SK-N-SH (cell line): ENCODE data around the gene TRIM40. TPM values are rescaled to one million over a fixed set of nuclear protein-coding genes. Genes with fewer than 3 reads are reported as not detected.

Experiments
- CTCF ChIA-PET: fragments of 300-600, 350-600 bp; formaldehyde crosslinking; extraction: SDS; loops from one replicate; lab custom pipeline; 2021; lab: Yijun Ruan, JAX
- POLR2A ChIA-PET: fragments of 350-600 bp; sonication (Branson Sonifier 250); formaldehyde crosslinking; extraction: SDS; loops from one replicate; lab custom pipeline; 2020; ENCODE audit warnings: antibody characterized with exemption, inconsistent platforms; lab: Yijun Ruan, JAX
- DNase-seq: peaks from one replicate; pipeline ENCODE4 v3.0.0; 2012
- H2AFZ ChIP-seq: fragments of 200-600 bp; sonication (generic); 2 replicates; pipeline ENCODE4 v1.8.1; 2016; ENCODE audit warnings: antibody characterized with exemption, mild to moderate bottlenecking, low read depth
- H3F3A ChIP-seq: fragments of 200-600 bp; sonication (generic); replicated peaks from 2 replicates; pipeline ENCODE3; 2016; ENCODE audit warnings: antibody characterized with exemption, mild to moderate bottlenecking; ENCODE audit not compliant: insufficient read depth
- H3K27ac ChIP-seq, 2 experiments: fragments of 200-500 bp in 1 of 2; fragments of 200-600 bp in 1 of 2; sonication (Bioruptor generic) in 1 of 2; sonication (generic), shearing (Covaris generic) in 1 of 2; 2 replicates each; pipeline versions ENCODE4 v1.5.1 to v1.6.1; 2014 to 2016; ENCODE audit warnings: low read depth in 2 of 2, inconsistent platforms in 1 of 2, low read length in 1 of 2, mild to moderate bottlenecking in 1 of 2, mixed read lengths in 1 of 2
- H3K27me3 ChIP-seq: fragments of 200-600 bp; sonication (generic), shearing (Covaris generic); 2 replicates; pipeline ENCODE4 v1.6.1; 2016; ENCODE audit warnings: mixed run types; ENCODE audit not compliant: insufficient read depth
- H3K36me3 ChIP-seq, 2 experiments: fragments of 200-500 bp in 1 of 2; fragments of 200-600 bp in 1 of 2; sonication (Bioruptor generic) in 1 of 2; sonication (generic) in 1 of 2; replicated peaks in 1 of 2; 2 replicates each; pipeline versions ENCODE3 to v1.5.1; 2014 to 2016; ENCODE audit warnings: low read length in 1 of 2, mild to moderate bottlenecking in 1 of 2; ENCODE audit not compliant: insufficient read depth in 2 of 2, control insufficient read depth in 1 of 2
- H3K4me1 ChIP-seq, 2 experiments: fragments of 200-500 bp in 1 of 2; fragments of 200-600 bp in 1 of 2; sonication (Bioruptor generic) in 1 of 2; sonication (generic), shearing (Covaris generic) in 1 of 2; 2 replicates each; pipeline versions ENCODE4 v1.5.1 to v1.6.1; 2014 to 2016; ENCODE audit warnings: low read depth in 1 of 2, low read length in 1 of 2, mixed run types in 1 of 2; ENCODE audit not compliant: insufficient read depth in 2 of 2, control insufficient read depth in 1 of 2
- H3K4me2 ChIP-seq: fragments of 200-600 bp; sonication (generic), shearing (Covaris generic); 2 replicates; pipeline ENCODE4 v1.6.1; 2017; ENCODE audit warnings: mixed run types
- H3K4me3 ChIP-seq, 2 experiments: fragments of 200-500 bp in 1 of 2; fragments of 200-600 bp in 1 of 2; sonication (Bioruptor generic) in 1 of 2; sonication (generic), shearing (Covaris generic) in 1 of 2; 2 replicates each; pipeline versions ENCODE4 v1.5.1 to v1.8.1; 2014 to 2016; ENCODE audit warnings: low read depth in 2 of 2, inconsistent platforms in 1 of 2, low read length in 1 of 2, mild to moderate bottlenecking in 1 of 2, mixed read lengths in 1 of 2, moderate library complexity in 1 of 2
- H3K79me2 ChIP-seq: fragments of 200-600 bp; sonication (generic); 2 replicates; pipeline ENCODE4 v1.8.1; 2017; ENCODE audit warnings: mild to moderate bottlenecking; ENCODE audit not compliant: insufficient read depth
- H3K9ac ChIP-seq: fragments of 200-600 bp; sonication (generic); 2 replicates; pipeline ENCODE4 v1.6.1; 2017; ENCODE audit warnings: mixed run types
- H3K9me2 ChIP-seq: fragments of 200-600 bp; sonication (generic); 2 replicates; pipeline ENCODE4 v1.6.1; 2017; ENCODE audit warnings: mixed run types
- H3K9me3 ChIP-seq: fragments of 200-600 bp; sonication (generic); 2 replicates; pipeline ENCODE4 v1.6.1; 2017; ENCODE audit warnings: mixed run types, mild to moderate bottlenecking, moderate library complexity
- H4K20me1 ChIP-seq: fragments of 200-600 bp; sonication (generic); 2 replicates; pipeline ENCODE4 v1.6.1; 2017; ENCODE audit warnings: mild to moderate bottlenecking, mixed run types; ENCODE audit not compliant: insufficient read depth
- CHD2 ChIP-seq: fragments of 150-350 bp; IDR thresholded peaks from 2 replicates; pipeline ENCODE4 v1.6.1; 2018; ENCODE audit warnings: low read length; ENCODE audit not compliant: partially characterized antibody
- FOSL2 ChIP-seq: IDR thresholded peaks from 2 replicates; pipeline ENCODE4 v1.4.0; 2012; ENCODE audit warnings: low read depth, mild to moderate bottlenecking, moderate library complexity, borderline replicate concordance
- JUND ChIP-seq: IDR thresholded peaks from 2 replicates; pipeline ENCODE4 v1.4.0; 2012
- POLR2AphosphoS5 ChIP-seq: IDR thresholded peaks from 2 replicates; pipeline ENCODE4 v1.6.1; 2012; ENCODE audit warnings: low read depth, low read length
- RCOR1 ChIP-seq: fragments of 150-350 bp; IDR thresholded peaks from 2 replicates; pipeline ENCODE4 v1.6.1; 2017; ENCODE audit warnings: antibody characterized with exemption, low read length
- WGBS: methylation state at CpG from one replicate; pipeline ENCODE4 v1.1.6; 2017; ENCODE audit warnings: low lambda C conversion rate; 5-methylcytosine and 5-hydroxymethylcytosine counted together
- polyA plus RNA-seq, 3 experiments: library from polyadenylated mRNA; depleted of rRNA; stranded (reverse); fragments of >200 nt; gene quantifications; 2 replicates each; pipeline ENCODE4 v1.2.3, GENCODE V29; 2012
- TF ChIP-seq, protein P1 (sequence below): IDR thresholded peaks from 2 replicates; pipeline ENCODE4 v1.4.0; 2012; ENCODE audit warnings: low read depth
- TF ChIP-seq, protein P2 (sequence below): fragments of 200-600 bp; sonication (generic); IDR thresholded peaks from 2 replicates; pipeline ENCODE4 v1.6.1; 2017; ENCODE audit warnings: antibody characterized with exemption, mild to moderate bottlenecking, moderate library complexity
- TF ChIP-seq, protein P3 (sequence below): IDR thresholded peaks from 2 replicates; pipeline ENCODE4 v1.4.0; 2012; ENCODE audit warnings: low read depth, borderline replicate concordance

The TRIM40 gene
- polyA plus RNA-seq, 1 of the 3 experiments (the other 2 are of a cell fraction) = not detected

DNA sequence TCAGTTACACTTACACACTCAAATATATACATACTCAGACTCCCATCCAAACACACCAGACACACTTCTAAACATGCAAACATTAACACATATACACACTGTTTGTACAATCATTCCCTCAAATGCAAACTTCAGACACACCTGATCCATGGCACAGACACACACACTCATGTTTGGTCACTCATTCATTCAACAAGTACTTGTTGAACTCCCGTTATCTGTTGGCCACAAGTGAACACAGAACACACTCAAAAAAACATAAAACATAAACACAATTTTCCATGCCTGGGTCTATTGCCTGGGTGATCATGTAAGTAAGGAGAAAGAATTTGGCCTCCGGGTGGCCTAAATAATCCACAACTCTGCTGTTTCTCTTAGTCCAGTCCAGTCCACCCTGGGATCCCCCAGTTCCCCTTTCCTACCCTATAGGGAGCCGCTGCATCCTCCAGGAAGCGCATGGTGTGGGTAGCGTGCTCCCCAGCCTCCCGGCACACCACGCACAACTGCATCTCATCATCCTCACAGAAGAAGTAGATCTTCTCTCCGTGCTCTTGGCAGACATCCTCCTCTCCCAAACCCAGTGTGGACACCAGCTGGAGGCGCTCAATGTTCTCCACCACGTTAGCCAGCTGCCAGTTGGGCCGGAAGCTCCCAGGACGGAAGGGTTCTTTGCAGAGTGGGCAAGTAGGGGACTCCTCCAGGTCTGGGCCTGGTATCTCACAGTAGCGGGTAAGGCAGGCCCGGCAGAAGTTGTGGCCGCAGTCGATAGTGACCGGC lies 24.3 kb downstream of the TRIM40 start:
- no peaks in the 10 kb centered on the region for H3K36me3 ChIP-seq
- no peak overlapping the region for H3K9ac ChIP-seq
- H2AFZ ChIP-seq = no peak overlapping the region
- no peak overlapping the region for H3K4me3 ChIP-seq
- CTCF ChIA-PET = no interaction called here
- WGBS = 61% methylated on average over 9 of the region's 17 CpGs
- no peaks in the 10 kb centered on the region for H3K79me2 ChIP-seq
- H3K4me1 ChIP-seq = no peaks in the 10 kb centered on the region; a peak in 1 of 4 replicates
- H3F3A ChIP-seq = no peaks in the 10 kb centered on the region
- DNase-seq = no peak
- POLR2A ChIA-PET = no interaction called here
- no peaks in the 10 kb centered on the region for H3K9me2 ChIP-seq
- no peak overlapping the region for H3K27ac ChIP-seq
- no peak overlapping the region for H3K4me2 ChIP-seq
- TF ChIP-seq FOSL2 = no peak
- H3K27me3 ChIP-seq = peaks cover 53% of the 10 kb centered on the region; the same call in 1 of the 2 replicates
- H4K20me1 ChIP-seq = no peaks in the 10 kb centered on the region
- H3K9me3 ChIP-seq = no peaks in the 10 kb centered on the region

DNA sequence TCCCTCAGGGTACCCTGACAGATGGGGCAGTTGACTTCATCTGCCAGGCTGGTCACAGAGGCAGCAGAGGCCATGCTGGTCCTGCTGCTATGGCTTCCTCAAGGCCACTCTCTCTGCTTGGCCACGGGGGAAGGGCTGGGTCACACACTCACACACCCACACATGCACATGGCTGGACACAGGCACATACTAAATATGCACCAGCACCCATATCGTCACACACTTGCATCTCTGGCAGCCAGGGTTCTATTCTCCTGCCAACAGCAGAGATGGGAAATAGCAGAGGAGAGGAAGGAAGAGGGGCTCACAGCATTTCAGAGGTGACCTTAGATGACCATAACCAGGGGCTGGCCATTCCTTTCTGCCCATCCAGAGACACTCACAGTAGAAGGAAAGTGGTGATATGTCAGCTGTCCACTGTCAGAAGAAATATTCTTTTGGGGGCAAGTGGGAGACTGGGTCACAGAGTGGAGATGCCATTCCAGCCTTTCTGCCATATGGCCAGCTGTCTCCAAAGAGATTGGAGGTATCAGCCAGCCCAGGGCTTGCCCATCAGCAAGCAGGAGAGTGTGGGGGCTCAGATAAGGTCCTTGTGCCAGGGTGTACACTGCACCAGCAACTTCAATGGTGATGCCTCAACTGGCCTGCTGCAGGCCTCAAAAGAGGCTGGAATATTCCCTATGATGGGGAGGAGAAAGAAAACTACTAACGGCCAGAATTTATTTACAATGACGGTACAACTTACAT lies 25.0 kb downstream of the TRIM40 start, which contains the start of gene TRIM10:
TSS of gene TRIM10 (minus strand) at position 427 of the 747 bp plus-strand sequence. CDS start at position 74, 353 bp downstream.
- peaks cover 55% of the 10 kb centered on the region; the same call in 1 of the 2 replicates for H3K27me3 ChIP-seq
- H3K27ac ChIP-seq = no peak within 1 kb of the TSS
- H3K9ac ChIP-seq = no peak within 1 kb of the TSS
- H3K4me3 ChIP-seq = no peak within 1 kb of the TSS
- no peaks in the 10 kb centered on the region for H3K79me2 ChIP-seq
- H3K36me3 ChIP-seq = no peaks in the 10 kb centered on the region
- no peak for TF ChIP-seq POLR2AphosphoS5
- TF ChIP-seq, protein P1, sequence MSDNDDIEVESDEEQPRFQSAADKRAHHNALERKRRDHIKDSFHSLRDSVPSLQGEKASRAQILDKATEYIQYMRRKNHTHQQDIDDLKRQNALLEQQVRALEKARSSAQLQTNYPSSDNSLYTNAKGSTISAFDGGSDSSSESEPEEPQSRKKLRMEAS = no peak
- TF ChIP-seq CHD2 = no peak
- TF ChIP-seq JUND = no peak
- TF ChIP-seq RCOR1 = no peak
- TF ChIP-seq, protein P2, sequence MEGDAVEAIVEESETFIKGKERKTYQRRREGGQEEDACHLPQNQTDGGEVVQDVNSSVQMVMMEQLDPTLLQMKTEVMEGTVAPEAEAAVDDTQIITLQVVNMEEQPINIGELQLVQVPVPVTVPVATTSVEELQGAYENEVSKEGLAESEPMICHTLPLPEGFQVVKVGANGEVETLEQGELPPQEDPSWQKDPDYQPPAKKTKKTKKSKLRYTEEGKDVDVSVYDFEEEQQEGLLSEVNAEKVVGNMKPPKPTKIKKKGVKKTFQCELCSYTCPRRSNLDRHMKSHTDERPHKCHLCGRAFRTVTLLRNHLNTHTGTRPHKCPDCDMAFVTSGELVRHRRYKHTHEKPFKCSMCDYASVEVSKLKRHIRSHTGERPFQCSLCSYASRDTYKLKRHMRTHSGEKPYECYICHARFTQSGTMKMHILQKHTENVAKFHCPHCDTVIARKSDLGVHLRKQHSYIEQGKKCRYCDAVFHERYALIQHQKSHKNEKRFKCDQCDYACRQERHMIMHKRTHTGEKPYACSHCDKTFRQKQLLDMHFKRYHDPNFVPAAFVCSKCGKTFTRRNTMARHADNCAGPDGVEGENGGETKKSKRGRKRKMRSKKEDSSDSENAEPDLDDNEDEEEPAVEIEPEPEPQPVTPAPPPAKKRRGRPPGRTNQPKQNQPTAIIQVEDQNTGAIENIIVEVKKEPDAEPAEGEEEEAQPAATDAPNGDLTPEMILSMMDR = no peak
- TF ChIP-seq, protein P3, sequence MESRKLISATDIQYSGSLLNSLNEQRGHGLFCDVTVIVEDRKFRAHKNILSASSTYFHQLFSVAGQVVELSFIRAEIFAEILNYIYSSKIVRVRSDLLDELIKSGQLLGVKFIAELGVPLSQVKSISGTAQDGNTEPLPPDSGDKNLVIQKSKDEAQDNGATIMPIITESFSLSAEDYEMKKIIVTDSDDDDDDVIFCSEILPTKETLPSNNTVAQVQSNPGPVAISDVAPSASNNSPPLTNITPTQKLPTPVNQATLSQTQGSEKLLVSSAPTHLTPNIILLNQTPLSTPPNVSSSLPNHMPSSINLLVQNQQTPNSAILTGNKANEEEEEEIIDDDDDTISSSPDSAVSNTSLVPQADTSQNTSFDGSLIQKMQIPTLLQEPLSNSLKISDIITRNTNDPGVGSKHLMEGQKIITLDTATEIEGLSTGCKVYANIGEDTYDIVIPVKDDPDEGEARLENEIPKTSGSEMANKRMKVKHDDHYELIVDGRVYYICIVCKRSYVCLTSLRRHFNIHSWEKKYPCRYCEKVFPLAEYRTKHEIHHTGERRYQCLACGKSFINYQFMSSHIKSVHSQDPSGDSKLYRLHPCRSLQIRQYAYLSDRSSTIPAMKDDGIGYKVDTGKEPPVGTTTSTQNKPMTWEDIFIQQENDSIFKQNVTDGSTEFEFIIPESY = no peak
- H3K9me2 ChIP-seq = no peaks in the 10 kb centered on the region
- POLR2A ChIA-PET = no interaction called here
- CTCF ChIA-PET = no interaction called here
- 76% methylated on average over 3 of the region's 4 CpGs for WGBS
- no peaks in the 10 kb centered on the region; a peak in 1 of 4 replicates for H3K4me1 ChIP-seq
- DNase-seq = no peak
- no peak within 1 kb of the TSS for H2AFZ ChIP-seq
- H3K9me3 ChIP-seq = no peaks in the 10 kb centered on the region
- no peaks in the 10 kb centered on the region for H4K20me1 ChIP-seq
- no peak within 1 kb of the TSS for H3K4me2 ChIP-seq
- H3F3A ChIP-seq = no peaks in the 10 kb centered on the region
